ENCODE measurements around the gene DYSF.

DYSF gene

DNA sequence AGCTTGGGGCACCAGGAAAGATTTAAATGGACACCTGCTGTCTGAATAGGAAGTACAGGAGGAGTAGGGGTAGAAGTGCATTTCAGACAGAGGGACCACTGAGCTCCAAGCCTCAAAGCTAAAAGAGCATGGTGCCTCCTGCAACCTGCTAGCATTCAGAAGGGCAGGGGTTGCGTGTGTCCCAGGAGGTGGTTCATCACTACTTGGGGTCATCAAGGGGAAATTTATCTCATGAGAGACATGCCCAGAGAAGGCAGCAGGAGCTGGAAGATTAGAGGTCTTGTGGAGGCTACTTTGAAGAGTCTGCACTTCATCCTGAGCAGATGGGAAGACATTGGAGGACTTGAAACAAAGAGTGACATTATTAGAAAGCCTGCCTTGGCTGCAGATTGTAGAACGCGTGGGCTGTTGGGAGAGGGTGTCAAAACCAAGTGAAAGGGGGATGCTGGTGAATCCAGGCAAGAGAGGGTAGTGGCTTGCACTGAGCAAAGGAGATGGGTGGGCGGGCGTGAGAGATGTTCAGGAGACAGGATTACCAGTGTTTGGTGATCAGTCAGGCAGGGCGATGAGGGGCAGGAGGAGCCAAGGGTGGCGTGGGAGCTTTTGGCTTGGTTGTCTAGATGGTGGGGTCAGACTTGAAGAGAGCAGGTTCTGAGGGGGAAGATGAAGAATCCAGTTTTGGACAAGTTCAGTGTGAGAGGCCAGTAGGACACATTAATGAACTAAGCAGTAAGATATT is 154.0 kb downstream of the DYSF start:
- DNase-seq, result no peak

DNA sequence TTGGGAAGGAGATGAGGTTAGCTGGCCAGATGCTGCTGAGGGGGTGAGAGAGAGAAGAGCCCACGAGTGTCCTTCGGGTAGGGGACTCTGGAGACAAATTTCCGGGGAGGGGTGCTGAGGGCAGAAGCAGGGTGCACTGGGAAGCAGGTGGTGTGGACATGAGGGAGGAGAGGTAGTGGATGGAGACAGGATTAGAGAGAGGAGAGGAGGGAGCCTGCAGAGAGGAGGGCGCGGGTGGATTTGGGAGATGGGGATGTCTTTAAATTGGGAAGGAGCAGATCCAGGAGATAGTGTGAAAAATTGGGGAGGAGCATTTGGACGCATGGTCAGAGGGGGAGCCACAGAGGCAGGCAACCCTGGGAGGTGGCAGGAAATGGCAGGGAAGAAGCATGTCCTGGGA is 154.7 kb downstream of the DYSF start:
- DNase-seq, result no peak

DNA sequence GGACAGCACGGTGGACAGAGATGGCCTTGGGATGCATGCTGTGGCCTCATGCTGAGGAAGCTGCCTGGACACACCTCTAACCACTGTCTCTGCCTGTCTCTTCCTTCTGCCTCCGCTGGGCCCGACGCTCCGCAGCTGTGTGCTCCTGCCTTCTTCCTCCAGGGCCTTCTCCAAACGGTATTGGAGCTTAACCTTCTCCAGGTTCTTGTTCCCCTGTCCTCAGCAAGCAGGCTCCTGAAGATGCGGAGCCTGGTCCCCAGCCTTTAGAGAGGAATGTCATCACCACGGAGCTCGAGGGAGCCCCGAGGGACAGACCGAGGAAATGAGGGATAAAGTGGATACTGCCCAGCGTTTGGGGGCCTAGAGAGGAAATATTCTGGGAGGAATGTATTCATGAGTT is 155.1 kb downstream of the DYSF start:
- no peak for DNase-seq

DNA sequence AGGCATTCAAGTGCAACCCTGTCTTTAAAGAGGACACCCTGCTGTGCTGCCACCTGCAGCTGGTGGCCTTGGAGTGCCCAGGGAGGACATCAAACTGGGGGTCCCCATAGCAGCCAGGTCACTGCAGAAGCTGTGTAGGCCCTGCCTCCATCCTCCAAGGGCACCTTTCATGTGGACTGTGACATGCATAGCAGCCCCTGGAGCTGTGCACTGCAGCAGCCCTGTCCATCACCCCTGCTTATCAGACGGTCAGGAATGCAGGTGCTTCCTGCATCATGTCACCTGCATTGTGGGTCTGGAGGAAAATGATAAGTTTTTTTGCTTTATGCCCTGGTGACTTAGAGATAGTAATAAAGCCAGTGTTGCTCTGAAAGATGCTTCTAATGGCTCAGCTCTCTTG is 155.7 kb downstream of the DYSF start:
- DNase-seq, result no peak

DNA sequence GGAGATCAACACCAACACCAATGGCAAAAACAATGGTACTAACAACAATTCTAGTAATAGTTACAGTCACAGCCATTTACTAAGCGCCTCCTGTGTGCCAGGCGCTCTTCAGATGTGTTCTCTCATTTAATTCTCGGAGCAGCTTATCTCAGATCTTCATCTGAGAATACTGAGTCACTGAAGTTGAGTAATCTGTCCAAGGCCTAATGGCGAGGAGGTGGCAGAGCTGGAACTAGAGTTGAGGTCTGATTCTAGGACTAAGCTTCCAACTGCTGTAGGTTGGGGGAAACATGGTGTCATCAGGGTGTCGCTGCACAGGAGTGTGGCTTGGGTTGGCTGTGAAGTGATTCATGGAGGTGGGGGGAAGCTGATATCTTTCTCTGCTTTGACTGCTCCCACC is 156.1 kb downstream of the DYSF start:
- DNase-seq, result no peak

DNA sequence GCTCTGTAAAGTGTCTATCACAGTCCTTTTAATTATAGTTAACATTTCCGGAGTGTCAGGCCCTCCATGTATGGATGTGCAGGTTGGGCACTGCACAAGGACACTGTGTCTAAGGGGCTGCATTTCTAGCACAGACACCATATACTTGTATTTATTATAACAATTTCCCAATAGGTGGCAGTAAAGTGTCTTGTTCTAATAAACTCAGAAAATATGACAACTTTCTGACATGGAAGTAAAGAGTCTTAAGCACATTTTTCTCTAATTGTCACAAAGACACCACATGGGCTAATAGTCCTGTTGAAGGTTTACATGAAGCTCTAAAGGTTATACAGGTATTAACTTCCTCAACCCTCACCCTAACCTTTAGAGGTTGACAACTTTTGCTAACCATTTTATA is 156.6 kb downstream of the DYSF start:
- no peak for DNase-seq

DNA sequence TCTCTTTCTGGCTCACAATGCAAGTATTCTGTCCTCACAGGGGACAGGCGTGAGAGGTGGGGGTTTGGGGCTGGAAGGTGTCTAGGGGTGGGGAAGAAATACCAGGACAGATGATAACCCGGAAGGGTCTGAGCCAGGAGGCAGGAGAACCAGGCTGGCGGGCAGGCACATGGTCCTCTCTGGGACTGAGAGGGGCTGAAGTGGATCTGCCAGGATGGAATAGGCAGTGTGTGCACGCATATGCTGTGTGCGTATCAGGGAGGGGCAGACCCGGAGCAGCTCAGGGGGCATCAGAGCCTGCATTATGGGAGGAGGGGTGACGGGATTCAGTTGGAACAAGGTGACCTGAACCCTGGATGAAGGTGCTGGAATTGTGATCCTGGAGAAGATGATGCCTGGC is 157.3 kb downstream of the DYSF start:
- DNase-seq, result no peak

DNA sequence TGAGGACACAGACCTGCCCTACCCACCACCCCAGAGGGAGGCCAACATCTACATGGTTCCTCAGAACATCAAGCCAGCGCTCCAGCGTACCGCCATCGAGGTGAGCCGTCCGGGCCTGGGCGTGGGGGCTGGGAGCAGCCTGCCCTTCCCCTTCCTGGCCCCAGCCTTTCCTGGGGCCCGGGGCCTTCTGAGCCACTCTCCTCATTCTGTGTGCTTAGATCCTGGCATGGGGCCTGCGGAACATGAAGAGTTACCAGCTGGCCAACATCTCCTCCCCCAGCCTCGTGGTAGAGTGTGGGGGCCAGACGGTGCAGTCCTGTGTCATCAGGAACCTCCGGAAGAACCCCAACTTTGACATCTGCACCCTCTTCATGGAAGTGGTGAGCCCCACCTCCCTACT is 157.9 kb downstream of the DYSF start:
- no peak for DNase-seq

DNA sequence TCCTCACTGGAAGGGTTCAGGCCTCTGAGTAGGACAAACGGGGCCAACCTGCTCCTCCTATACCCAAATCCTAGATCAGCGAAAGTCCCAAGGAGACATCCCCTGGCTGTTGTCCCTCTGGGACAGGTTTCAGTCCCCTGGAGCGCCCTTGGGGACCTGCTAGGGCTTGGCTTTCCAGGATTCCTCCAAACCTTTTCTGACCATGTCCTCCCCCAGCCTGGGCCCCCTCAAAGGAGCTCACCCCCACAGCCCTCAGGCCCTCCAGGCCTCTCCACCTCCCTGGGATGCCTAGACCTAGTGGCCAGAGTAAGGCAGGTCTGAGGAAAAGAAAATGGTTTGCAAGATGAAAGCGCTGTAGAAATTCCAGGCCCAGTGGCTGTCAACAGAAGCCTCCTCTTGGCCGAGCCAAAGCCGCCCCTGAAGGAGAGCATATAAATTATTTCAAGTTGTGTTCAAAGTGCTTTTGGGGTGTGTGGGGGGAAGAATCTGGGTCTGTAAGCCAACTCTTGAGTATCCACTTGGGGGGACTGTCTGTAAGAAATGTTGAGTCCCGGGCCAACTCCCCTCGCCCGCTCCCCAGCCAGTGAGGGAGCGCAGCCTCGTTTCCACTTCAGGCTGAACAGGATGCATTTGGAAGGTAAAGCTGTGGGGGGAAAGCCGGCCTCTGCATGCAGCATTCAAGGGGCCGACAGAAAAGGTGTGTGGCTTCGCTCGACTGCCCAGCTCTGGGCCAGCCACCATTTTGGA is 158.6 kb downstream of the DYSF start:
- no peak for DNase-seq

DNA sequence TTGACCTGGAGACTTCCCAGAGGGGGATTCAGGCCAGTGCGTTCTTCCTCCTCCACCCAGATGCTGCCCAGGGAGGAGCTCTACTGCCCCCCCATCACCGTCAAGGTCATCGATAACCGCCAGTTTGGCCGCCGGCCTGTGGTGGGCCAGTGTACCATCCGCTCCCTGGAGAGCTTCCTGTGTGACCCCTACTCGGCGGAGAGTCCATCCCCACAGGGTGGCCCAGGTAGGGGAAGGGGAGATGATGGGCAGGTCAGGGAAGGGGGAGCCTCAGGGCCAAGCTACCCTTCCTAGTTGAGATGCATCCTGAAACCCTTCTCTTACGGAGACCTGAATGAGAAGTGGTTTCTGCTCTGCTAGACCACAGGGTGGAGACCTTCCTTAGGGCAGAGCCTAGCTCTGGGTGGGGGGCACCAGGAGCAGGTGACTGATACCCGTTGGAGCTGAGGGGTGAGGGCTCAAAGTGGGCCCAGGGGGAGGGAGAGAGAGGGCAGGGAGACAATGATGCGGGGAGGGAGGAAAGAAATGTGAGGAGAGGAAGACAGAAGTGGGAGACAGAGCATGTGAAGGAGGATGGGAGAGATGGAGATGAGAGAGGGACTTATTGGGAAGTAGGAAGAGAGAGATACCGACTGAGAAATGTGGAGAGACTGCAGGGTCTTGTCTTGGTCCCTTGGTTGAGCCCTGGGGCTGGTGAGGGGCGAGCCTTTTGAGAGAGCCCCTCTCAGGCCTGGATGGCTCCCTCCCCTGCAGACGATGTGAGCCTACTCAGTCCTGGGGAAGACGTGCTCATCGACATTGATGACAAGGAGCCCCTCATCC is 159.4 kb downstream of the DYSF start:
- no peak for DNase-seq

DNA sequence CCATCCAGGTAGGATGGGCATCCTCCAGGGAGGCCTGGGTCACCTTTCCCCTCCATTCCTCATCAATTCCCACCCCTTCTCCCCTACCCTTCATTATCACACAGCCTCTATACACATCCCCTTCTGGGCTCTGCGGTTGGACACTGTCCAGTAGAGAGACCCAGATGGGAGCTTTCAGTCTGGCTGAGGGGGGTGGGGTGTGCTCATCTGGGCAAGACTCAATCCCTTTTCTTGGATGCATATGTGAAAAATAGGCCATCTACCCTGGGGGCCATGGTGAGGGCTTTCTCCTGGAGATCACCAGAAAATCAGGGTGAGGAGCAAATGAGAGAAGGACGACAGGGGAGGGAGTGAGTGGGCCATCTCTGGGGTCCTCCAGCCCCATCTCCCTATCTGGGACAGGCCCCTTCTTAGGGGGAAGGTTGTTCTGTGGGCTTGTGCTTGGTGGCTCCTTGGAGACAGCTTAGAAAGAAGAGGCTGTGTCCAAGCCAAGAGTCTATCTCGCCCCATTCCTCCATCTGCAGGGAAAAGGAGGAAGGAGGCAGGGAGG is 160.1 kb downstream of the DYSF start:
- no peak for DNase-seq

DNA sequence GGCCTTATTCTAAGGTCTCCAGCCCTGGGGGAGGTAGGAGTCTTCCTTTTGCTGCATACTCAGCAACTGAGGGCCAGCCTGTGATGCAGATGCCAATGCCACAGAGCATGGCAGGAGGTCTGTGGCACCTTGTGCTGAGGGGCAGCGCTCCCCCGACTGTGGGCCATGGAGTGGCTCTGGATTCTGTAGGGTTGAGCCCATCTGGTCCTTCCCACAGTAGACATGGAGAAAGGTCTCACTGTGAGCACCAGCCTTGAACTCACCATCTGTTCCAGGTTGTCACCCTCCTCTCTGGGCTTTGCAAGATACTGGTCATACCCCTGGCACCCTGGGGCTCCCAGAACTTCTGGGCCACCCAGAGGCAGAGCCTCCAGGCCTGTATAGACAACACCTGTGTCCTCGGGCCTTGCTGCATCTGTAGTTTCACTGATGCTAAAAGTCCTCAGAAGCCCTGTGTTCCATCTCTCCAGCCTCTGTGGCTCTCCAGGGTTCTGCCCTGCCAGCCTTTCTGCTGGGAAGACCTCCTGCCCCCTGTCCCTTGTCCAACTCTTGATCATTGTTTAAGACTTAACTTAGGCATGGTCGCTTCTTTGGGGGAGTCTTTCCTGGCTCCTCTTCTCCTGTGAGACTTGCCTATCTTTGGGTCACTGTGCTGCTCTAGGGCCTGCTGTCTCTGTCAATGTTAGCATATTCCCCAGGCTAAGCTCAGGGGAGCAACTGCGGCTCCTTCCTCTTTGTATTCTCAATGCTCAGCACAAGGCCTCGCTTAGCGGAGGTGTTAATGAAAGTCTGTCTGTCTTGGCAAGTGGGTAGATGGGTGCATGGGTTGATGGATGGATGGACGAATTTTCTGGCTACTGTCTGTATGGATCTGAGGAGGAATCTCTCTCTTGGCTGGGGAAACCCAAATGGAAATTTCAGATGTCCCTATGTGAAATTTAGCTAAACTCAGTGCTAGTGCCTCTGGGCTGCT is 160.9 kb downstream of the DYSF start:
- DNase-seq, result no peak

DNA sequence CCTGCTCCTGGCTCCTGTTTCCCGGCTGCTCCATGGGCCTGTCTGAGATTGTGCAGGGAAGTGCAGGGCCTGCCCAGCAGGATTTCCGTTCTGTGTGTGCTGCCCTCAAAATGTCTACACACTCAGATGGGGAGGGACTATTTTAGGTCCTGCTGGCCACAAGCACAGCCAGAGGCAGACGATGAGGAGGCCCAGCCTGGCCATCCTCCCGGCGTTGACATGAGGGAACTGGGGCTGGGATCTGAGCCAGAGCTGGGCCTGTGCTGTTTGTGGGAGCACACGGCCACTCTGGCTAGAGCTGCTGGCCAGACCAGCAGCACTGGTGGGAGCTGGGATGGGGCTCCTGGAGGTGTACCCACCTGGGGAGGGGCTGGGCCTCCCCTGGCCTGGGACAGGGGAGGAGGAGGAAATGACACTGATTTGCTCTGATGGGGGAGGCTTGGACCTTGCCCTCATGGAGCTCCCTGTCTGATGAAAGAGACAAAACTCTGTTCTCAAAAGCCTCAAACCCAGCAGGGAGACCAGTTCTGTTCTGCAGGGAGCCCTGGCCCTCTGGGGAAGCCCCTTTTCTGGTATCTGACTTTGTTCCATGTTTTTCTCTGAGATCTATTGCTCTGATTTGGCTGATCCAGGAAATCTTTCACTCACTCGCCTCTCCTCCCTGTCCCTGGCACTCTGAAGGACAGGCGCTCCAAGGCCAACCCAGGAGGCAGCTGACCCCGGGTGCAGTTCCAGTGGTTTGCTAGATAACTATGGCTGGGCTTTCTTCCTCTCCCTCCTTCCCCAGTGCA is 161.8 kb downstream of the DYSF start:
- no peak for DNase-seq

DNA sequence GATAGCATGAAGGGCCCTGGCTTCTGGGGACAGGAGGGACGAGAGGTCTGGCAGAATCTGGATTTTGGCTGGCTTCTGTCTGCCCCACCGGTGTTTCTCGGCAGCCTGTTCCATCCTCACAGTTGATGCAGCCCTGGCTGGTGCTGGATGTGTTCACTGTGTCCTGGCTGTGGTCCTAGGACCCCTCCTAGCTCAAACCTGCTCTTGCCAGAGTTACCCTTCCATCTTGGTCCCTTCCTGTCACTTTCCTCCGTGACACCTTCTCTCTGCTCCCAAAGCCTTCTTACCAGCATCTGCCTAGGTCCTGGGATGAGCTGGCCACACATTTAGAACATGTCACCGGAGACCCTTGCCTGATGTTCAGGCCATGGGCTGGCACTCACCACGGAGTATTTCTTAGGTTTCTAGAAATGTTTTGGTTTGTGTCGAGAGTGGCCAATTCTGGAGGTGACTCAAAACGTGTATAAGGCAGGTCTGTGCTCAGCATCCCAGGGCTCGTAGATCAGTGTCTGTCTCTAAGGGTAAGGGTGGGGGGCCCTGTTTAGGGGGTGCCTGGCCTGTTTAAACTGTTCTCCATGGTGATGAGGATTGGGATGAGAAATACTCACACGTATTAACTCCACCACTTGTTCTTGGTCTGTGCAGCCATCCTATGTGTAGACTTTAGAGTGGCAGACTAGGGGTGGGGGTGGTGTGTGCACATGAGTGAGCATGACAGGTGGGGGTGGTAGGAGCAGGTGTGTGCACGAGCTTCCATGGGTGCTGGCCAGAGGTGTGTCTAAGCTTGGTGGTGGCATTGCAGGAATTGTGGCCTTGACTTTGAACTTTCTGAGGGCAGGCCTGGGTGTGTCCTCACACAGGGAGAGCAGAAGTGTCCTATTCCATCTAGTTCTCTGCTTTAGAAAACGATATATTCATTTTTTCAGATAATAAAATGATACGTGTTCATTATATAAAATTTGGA is 162.7 kb downstream of the DYSF start:
- no peak for DNase-seq

DNA sequence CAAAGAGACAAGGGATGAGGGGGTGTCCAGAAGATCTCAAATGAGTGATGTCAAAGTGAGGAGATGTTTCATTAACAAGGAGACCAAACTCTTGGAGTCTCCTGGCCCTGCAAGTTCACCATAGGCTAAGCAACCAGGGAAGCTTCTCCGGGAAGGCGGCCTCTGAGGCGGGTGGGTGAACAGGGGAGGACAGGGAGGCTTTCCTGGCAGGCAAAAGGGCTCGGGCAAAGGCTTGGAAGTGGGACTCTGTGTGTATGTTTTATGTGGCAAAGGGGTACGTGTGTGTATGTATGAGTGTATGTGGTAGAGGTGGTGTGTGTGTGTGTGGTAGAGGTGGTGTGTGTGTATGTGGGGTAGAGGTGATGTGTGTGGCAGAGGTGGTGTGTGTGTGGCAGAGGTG is 163.9 kb downstream of the DYSF start:
- no peak for DNase-seq

DNA sequence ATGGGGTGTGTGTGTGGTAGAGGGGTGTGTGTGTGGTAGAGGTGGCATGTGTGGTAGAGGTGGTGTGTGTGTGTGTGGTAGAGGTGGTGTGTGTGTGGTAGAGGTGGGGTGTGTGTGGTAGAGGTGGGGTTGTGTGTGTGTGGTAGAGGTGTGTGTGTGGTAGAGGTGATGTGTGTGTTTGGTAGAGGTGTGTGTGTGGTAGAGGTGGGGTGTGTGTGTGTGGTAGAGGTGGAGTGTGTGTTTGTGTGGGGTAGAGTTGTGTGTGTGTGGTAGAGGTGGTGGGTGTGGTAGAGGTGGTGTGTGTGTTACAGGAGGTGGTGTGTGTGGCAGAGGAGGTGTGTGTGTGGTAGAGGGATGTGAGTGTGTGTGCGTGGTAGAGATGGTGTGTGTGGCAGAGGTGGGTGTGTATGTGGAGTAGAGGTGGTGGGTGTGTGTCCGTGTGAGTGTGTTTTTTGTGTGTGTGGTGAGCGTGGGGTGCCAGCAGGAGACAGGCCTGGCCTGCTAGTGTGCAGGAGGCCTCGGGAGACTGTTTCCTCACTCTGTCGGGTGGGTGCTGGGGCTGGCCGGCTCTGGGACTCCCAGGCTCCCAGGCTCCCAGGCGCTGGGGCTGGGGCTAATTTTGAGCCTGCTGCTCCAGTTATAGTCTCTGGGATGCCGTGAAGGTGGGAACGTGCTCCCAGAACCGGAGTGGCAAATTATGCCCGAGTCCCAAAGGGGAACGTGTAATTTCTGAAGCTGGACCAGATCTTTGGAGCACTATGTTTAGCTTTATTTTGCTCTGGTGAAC is 165.2 kb downstream of the DYSF start:
- no peak for DNase-seq

DNA sequence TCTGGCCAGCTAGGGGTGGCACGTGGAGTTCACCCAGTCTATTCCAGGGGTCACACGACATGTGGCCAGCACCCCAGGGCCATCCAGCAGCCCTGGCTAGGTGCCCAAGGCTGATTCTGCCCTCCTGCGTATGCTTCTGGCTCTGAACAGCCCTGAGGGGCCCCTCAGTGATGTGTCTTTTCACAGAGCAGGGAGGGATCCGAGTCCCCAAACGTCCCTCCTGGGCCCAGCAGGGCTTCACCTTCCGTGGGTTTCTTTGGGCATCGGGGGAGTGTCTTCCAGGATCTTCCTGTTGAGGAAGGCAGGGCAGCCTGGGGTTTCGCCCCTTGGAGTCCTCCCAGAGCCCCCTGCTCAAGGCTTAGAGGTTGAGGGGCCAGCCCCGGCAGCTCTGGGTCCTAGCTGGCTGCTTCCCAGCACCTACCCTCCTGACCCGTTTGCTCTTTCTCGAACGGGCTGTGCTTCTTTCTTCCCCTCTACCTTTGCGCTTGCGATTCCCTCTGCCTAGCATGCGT is 165.9 kb downstream of the DYSF start:
- no peak for DNase-seq

DNA sequence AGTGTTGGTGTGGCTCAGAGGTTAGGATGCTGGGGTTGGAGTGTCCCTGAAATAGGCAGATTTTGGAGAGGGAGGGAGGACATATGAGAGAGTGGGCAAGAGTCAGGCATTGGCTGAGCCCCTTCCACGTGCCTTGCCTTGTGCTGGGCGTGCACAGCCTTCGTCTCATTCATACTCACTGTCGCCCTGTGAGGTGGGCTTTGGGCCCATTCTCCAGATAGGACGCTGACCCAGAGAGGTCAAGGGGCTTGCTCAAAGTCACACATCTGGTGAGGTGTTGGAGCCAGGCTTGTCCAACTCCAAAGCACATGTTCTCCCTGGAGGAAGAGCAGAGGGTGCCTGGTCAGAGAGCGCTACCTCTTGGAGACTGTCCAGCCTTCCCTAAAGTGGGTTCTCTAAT is 166.8 kb downstream of the DYSF start:
- DNase-seq, result no peak

DNA sequence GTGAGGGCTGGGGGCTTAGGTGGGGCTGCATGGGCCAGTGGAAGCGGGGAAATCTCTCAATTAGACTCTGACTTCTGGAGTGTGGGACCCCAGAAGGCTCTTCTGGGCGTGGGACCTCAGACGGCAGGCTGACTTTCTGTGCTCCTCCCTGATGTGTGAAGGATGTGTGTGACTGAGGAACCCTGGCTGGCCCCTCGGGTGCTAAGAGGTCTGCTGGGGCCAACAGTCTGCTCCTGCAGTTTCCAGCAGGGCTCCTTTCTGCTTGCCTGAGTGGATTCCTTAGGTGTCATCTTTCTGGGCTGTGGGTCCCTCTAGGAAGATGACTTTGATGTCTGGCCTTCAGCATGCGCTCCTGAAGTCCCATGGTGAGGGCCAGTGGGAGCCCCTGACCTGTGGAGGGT is 167.5 kb downstream of the DYSF start:
- DNase-seq, result no peak

Data from NCI-H510A (cell line).